Neural progenitor cell (in vitro differentiated cells): ENCODE data around the gene STAM2. TPM values are rescaled to one million over a fixed set of nuclear protein-coding genes. Genes with fewer than 3 reads are reported as not detected.
A peak's percentile ranks its signal among the peaks of the same experiment; 100 is the strongest.

ENCODE experiments used
- DNase-seq: peaks from one replicate; pipeline ENCODE4 v3.0.0-alpha.2; 2016; ENCODE audit warnings: low spot score
- H2AFZ ChIP-seq: fragments of 200-600 bp; sonication (generic); replicated peaks from 2 replicates; pipeline ENCODE4 v1.6.1; 2016; ENCODE audit warnings: antibody characterized with exemption
- H3F3A ChIP-seq: fragments of 200-600 bp; sonication (generic); 2 replicates; pipeline ENCODE4 v1.6.1; 2016; ENCODE audit warnings: antibody characterized with exemption, low read depth
- H3K27ac ChIP-seq: fragments of 200-600 bp; sonication (generic); 2 replicates; pipeline ENCODE4 v1.5.1; 2016; ENCODE audit warnings: mild to moderate bottlenecking
- H3K27me3 ChIP-seq: fragments of 200-600 bp; sonication (generic); 2 replicates; pipeline ENCODE4 v1.6.1; 2016; ENCODE audit warnings: mild to moderate bottlenecking, moderate library complexity
- H3K36me3 ChIP-seq: fragments of 200-600 bp; sonication (generic); 2 replicates; pipeline ENCODE4 v1.5.1; 2016
- H3K4me1 ChIP-seq: fragments of 200-600 bp; sonication (generic); 2 replicates; pipeline ENCODE4 v1.6.1; 2016; ENCODE audit warnings: mixed run types
- H3K4me2 ChIP-seq: fragments of 200-600 bp; sonication (generic); 2 replicates; pipeline ENCODE4 v1.6.1; 2016
- H3K4me3 ChIP-seq: fragments of 200-600 bp; sonication (generic); 2 replicates; pipeline ENCODE4 v1.5.1; 2016
- H3K79me2 ChIP-seq: fragments of 200-600 bp; sonication (generic); 2 replicates; pipeline ENCODE4 v1.6.1; 2016; ENCODE audit warnings: low read depth
- H3K9ac ChIP-seq: fragments of 200-600 bp; sonication (generic); 2 replicates; pipeline ENCODE4 v1.6.1; 2016
- H3K9me3 ChIP-seq: fragments of 200-600 bp; sonication (generic); 2 replicates; pipeline ENCODE4 v1.5.1; 2016; ENCODE audit warnings: low read depth
- H4K20me1 ChIP-seq: fragments of 200-600 bp; sonication (generic); 2 replicates; pipeline ENCODE4 v1.6.1; 2016; ENCODE audit warnings: low read depth
- H3K27ac Mint-ChIP-seq: 3 replicates; pipeline ENCODE4 v1.8.0; 2021; ENCODE audit warnings: mixed read lengths
- H3K27me3 Mint-ChIP-seq: 2 replicates; pipeline ENCODE4 v1.8.0; 2022; ENCODE audit warnings: low read depth, mild to moderate bottlenecking, inconsistent platforms, moderate library complexity, mixed read lengths; ENCODE audit not compliant: insufficient read depth
- H3K36me3 Mint-ChIP-seq: 3 replicates; pipeline ENCODE4 v1.8.0; 2021; ENCODE audit warnings: mixed read lengths
- H3K4me1 Mint-ChIP-seq: 3 replicates; pipeline ENCODE4 v1.8.0; 2021; ENCODE audit warnings: mixed read lengths
- H3K4me3 Mint-ChIP-seq: 3 replicates; pipeline ENCODE4 v1.8.0; 2021; ENCODE audit warnings: mild to moderate bottlenecking, moderate library complexity, mixed read lengths
- H3K9me3 Mint-ChIP-seq: 3 replicates; pipeline ENCODE4 v1.8.0; 2020; ENCODE audit warnings: mixed read lengths
- CTCF ChIP-seq: fragments of 200-600 bp; sonication (generic); IDR thresholded peaks from 2 replicates; pipeline ENCODE4 v1.5.1; 2017; ENCODE audit warnings: antibody characterized with exemption, mild to moderate bottlenecking
- EZH2 ChIP-seq: fragments of 200-600 bp; sonication (generic); IDR thresholded peaks from 2 replicates; pipeline ENCODE4 v1.6.1; 2017; ENCODE audit warnings: antibody characterized with exemption, mild to moderate bottlenecking, moderate library complexity
- EZH2phosphoT487 ChIP-seq: fragments of 200-600 bp; sonication (generic); IDR thresholded peaks from 2 replicates; pipeline ENCODE4 v1.6.1; 2017; ENCODE audit warnings: antibody characterized with exemption
- total RNA-seq: library from RNA; depleted of rRNA; stranded (reverse); fragments of >200 nt; gene quantifications from 2 replicates; pipeline ENCODE4 v1.2.3, GENCODE V29; 2015; ENCODE audit warnings: low replicate concordance

The STAM2 gene
- total RNA-seq, 1 donor from 2014 or later = 16.8 TPM

- Histone ChIP-seq H3K9me3 (no peaks in the 10 kb centered on the region), H3K4me2 (peak overlapping the region; percentile 86), H3K9ac (no peak overlapping the region), H3K4me3 (peak overlapping the region; percentile 75), H4K20me1 (no peaks in the 10 kb centered on the region), H3K27me3 (no peaks in the 10 kb centered on the region), H3F3A (peaks cover 13% of the 10 kb centered on the region), H3K36me3 (no peaks in the 10 kb centered on the region), H3K79me2 (peaks cover 22% of the 10 kb centered on the region), H3K27ac (no peak overlapping the region), H2AFZ (peak overlapping the region; percentile 91), H3K4me1 (peaks cover 9% of the 10 kb centered on the region)
- Mint-ChIP-seq H3K27me3 (no peaks in the 10 kb centered on the region), H3K9me3 (no peaks in the 10 kb centered on the region), H3K36me3 (peaks cover 2% of the 10 kb centered on the region), H3K27ac (peak overlapping the region; percentile 100), H3K4me1 (peaks cover 7% of the 10 kb centered on the region), H3K4me3 (peak overlapping the region; percentile 97)
- no peak for DNase-seq
- TF ChIP-seq EZH2 (peak; percentile 5), CTCF (no peak), EZH2phosphoT487 (no peak)
Measured at GRCh38 chr2:152176113-152176714, 651 bp upstream of the STAM2 start.

- Histone ChIP-seq H3K27ac (no peak overlapping the region), H3F3A (peaks cover 13% of the 10 kb centered on the region), H3K27me3 (no peaks in the 10 kb centered on the region), H2AFZ (peak overlapping the region; percentile 91), H3K9me3 (no peaks in the 10 kb centered on the region), H3K36me3 (no peaks in the 10 kb centered on the region), H3K4me3 (peak overlapping the region; percentile 75), H4K20me1 (no peaks in the 10 kb centered on the region), H3K4me2 (peak overlapping the region; percentile 86), H3K9ac (peak overlapping the region; percentile 89), H3K79me2 (peaks cover 29% of the 10 kb centered on the region), H3K4me1 (peaks cover 9% of the 10 kb centered on the region)
- TF ChIP-seq EZH2phosphoT487 = no peak
- TF ChIP-seq EZH2 = no peak
- TF ChIP-seq CTCF = no peak
- DNase-seq = no peak
- Mint-ChIP-seq H3K27me3 (no peaks in the 10 kb centered on the region), H3K4me3 (peak overlapping the region; percentile 97), H3K9me3 (no peaks in the 10 kb centered on the region), H3K36me3 (peaks cover 2% of the 10 kb centered on the region), H3K27ac (peak overlapping the region; percentile 100), H3K4me1 (peaks cover 7% of the 10 kb centered on the region)
Measured at GRCh38 chr2:152175012-152175367, 573 bp downstream of the STAM2 start.

DNA sequence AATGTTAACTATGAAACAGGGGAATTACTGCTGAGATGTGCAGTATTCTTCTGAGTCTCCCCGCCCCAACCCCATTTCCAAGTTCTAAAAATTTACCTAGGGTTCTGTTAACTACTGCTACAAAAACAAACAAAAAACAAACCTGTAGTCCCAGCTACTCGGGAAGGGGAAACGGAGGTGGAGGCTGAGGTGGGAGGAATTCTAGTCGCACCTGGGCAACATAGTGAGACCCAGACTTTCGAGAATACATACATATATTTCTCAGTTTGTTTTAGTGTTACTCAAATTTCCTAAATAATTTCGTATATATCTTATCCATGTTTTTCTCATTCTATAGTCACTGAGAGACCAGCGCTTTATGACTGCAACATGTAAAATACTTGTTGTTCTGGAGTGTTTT lies 989 bp downstream of the STAM2 start:
- Histone ChIP-seq H2AFZ (peak overlapping the region; percentile 91), H3K27me3 (no peaks in the 10 kb centered on the region), H3K4me1 (peaks cover 9% of the 10 kb centered on the region), H3F3A (peaks cover 13% of the 10 kb centered on the region), H3K4me2 (peak overlapping the region; percentile 86), H3K4me3 (peak overlapping the region; percentile 75), H3K27ac (no peak overlapping the region), H3K9me3 (no peaks in the 10 kb centered on the region), H3K79me2 (peaks cover 29% of the 10 kb centered on the region), H4K20me1 (no peaks in the 10 kb centered on the region), H3K9ac (no peak overlapping the region), H3K36me3 (no peaks in the 10 kb centered on the region)
- Mint-ChIP-seq H3K27ac (peak overlapping the region; percentile 100), H3K36me3 (peaks cover 3% of the 10 kb centered on the region), H3K4me3 (peak overlapping the region; percentile 97), H3K27me3 (no peaks in the 10 kb centered on the region), H3K9me3 (no peaks in the 10 kb centered on the region), H3K4me1 (peaks cover 7% of the 10 kb centered on the region)
- no peak for TF ChIP-seq EZH2phosphoT487
- no peak for TF ChIP-seq EZH2
- no peak for TF ChIP-seq CTCF
- no peak for DNase-seq
